Measurements from ENCODE around the gene FBLN5.
"Not testable (repeated sequence)": the region's sequence is repeated elsewhere in the genome, so short reads cannot be mapped to it uniquely, and the experiment has no call there.

Gene FBLN5

GRCh38 chr14:91873471-91874415 is 73.8 kb downstream of the FBLN5 start:
- H3K4me3 ChIP-seq (replicated peaks; ENCODE audit: low read depth, low read length): no peak overlapping the region
- DNase-seq (ENCODE audit: low read depth): no peak
- TF ChIP-seq CTCF (IDR thresholded peaks at IDR 0.05; ENCODE audit: low read length, missing control alignments): no peak

- DNase-seq (ENCODE audit: low read depth): peak; percentile 95
- H3K4me3 ChIP-seq (replicated peaks; ENCODE audit: low read depth, low read length): no peak overlapping the region
- no peak for TF ChIP-seq CTCF (IDR thresholded peaks at IDR 0.05; ENCODE audit: low read length, missing control alignments)
Measured at GRCh38 chr14:91872517-91873470, 74.7 kb downstream of the FBLN5 start.

- no peak for TF ChIP-seq CTCF (IDR thresholded peaks at IDR 0.05; ENCODE audit: low read length, missing control alignments)
- H3K4me3 ChIP-seq (replicated peaks; ENCODE audit: low read depth, low read length): no peak overlapping the region
- peak; percentile 49 for DNase-seq (ENCODE audit: low read depth)
Measured at GRCh38 chr14:91872011-91872501, 75.4 kb downstream of the FBLN5 start.

GRCh38 chr14:91871401-91871800 is 76.1 kb downstream of the FBLN5 start:
- not testable (repeated sequence) for DNase-seq (ENCODE audit: low read depth); H3K4me3 ChIP-seq (replicated peaks; ENCODE audit: low read depth, low read length)

- H3K4me3 ChIP-seq (replicated peaks; ENCODE audit: low read depth, low read length): no peak overlapping the region
- DNase-seq (ENCODE audit: low read depth): no peak
- TF ChIP-seq CTCF (IDR thresholded peaks at IDR 0.05; ENCODE audit: low read length, missing control alignments): no peak
Measured at GRCh38 chr14:91870890-91871289, 76.6 kb downstream of the FBLN5 start.

GRCh38 chr14:91870001-91870400 is 77.5 kb downstream of the FBLN5 start:
- DNase-seq (ENCODE audit: low read depth): no peak
- no peak for TF ChIP-seq CTCF (IDR thresholded peaks at IDR 0.05; ENCODE audit: low read length, missing control alignments)
- H3K4me3 ChIP-seq (replicated peaks; ENCODE audit: low read depth, low read length): no peak overlapping the region

GRCh38 chr14:91869556-91869955 is 77.9 kb downstream of the FBLN5 start:
- DNase-seq (ENCODE audit: low read depth): no peak
- no peak for TF ChIP-seq CTCF (IDR thresholded peaks at IDR 0.05; ENCODE audit: low read length, missing control alignments)
- no peak overlapping the region for H3K4me3 ChIP-seq (replicated peaks; ENCODE audit: low read depth, low read length)

Measured in fibroblast of pulmonary artery (primary cell).